Stomach smooth muscle (tissue), 2 donors: ENCODE measurements around the gene NOA1.
"Not testable (repeated sequence)": the region's sequence is repeated elsewhere in the genome, so short reads cannot be mapped to it uniquely, and the experiment has no call there.

ENCODE experiments used
- H3K27ac ChIP-seq: one replicate; pipeline ENCODE4 v1.7.0; 2013; ENCODE audit warnings: mild to moderate bottlenecking, low read length, inconsistent platforms
- H3K27me3 ChIP-seq, 2 donors: one replicate each; pipeline ENCODE4 v1.7.0; 2013; ENCODE audit warnings: low read length in 2 of 2; ENCODE audit not compliant: insufficient read depth in 2 of 2, control insufficient read depth in 1 of 2
- H3K36me3 ChIP-seq, 2 donors: one replicate each; pipeline ENCODE4 v1.7.0; 2013; ENCODE audit warnings: low read length in 2 of 2; ENCODE audit not compliant: control insufficient read depth in 2 of 2, insufficient read depth in 2 of 2
- H3K4me1 ChIP-seq: one replicate; pipeline ENCODE4 v1.7.0; 2013; ENCODE audit warnings: low read length; ENCODE audit not compliant: control insufficient read depth, insufficient read depth
- H3K4me3 ChIP-seq, 2 donors: one replicate each; pipeline ENCODE4 v1.7.0; 2013; ENCODE audit warnings: low read length in 2 of 2
- H3K9ac ChIP-seq, 2 donors: one replicate each; pipeline ENCODE4 v1.7.0; 2013; ENCODE audit warnings: low read length in 2 of 2, mild to moderate bottlenecking in 1 of 2
- H3K9me3 ChIP-seq, 2 donors: one replicate each; pipeline ENCODE4 v1.7.0; 2013; ENCODE audit warnings: low read length in 2 of 2; ENCODE audit not compliant: control insufficient read depth in 2 of 2
- donor health status: healthy.
- donor health status: Pancreatic carcinoma.

NOA1 gene

DNA sequence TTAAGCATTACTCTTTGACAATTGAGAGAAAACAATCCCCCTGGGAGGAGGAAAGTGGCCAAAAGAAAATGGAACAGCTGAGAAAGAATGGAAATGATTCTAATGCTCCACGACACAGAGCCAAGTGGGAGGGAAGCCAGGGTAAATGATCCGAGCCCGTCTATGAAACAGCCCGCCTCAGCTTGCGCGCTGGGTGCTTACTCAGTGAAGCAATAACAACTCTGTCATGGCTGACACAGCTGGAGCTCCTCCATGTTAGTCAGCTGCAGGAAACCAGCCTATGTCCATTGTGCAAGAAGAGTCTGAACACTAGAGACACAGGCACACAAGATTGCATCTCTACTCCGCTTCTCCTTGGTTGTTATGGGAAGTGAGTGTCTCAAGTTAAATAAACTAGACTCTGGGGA, 19.3 kb downstream of the NOA1 start:
- H3K9ac ChIP-seq: peak overlapping the region in 1 of 2 donors; percentile 35
- H3K9me3 ChIP-seq: no peaks in the 10 kb centered on the region
- peaks cover 3 to 4% of the 10 kb centered on the region in 2 donors for H3K36me3 ChIP-seq
- H3K27ac ChIP-seq: no peak overlapping the region
- peak overlapping the region in 1 of 2 donors; percentile 50 for H3K4me3 ChIP-seq
- no peaks in the 10 kb centered on the region for H3K27me3 ChIP-seq
- no peaks in the 10 kb centered on the region for H3K4me1 ChIP-seq

DNA sequence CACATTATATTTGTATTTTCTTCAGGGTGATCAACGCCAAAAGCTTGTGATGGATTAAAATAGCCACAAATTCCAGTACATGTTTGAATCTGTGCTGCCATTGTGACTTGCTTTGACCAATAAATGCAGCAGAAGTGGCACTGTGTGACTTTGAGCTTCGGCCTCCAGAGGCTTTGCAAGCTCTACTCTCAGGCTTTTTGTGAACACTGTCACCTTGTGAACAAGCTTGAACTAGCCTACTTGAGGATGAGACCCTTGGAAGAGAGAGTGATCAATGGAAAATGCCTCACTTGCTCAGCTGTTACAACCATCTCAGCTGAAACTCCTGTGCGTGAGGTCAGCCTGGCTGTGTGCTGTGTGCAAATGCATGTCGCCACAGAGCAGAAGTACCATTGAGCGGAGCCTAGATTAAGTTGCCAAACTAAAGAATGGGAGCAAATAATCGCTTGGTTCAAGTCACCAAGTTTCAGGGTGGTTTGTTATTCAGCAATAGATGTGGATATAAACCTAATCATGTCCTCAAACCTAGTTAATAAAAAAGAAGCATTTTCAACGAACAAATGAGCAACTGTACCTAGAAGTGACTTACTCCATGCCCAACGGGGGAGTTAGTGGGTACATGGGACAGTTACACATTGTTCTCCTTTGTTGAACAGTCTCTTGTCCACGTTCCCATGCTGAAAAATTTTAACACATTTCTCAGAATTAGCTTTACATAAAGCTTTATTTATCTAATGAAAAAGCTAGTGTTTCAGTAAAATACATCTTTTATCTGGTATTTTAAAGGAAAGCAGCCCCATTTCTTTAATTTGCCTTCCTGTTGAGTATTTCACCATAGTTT, 23.5 kb downstream of the NOA1 start:
- no peak overlapping the region for H3K9ac ChIP-seq
- no peaks in the 10 kb centered on the region for H3K4me1 ChIP-seq
- H3K36me3 ChIP-seq: no peaks in the 10 kb centered on the region
- H3K27ac ChIP-seq: no peak overlapping the region
- H3K9me3 ChIP-seq: no peaks in the 10 kb centered on the region
- H3K4me3 ChIP-seq: no peak overlapping the region
- no peaks in the 10 kb centered on the region for H3K27me3 ChIP-seq

DNA sequence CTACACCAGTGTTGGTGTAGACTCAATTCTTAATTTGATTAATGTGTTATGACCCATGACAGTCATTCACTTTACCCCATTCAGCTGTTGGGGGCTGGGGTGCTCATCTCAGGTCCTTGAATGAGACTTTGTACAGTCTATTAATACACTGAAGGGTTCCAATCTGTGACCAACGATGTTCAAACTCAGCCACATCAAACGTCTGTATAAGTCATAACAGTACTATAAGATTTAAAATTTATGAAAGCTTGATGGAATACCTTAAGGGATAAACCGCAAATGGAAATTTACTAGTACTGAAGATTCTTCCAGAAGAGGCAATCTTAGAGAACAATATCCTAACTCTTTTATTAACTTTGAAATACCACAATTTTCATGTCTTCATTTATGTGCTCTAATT, 36.0 kb downstream of the NOA1 start:
- no peak overlapping the region for H3K9ac ChIP-seq
- H3K36me3 ChIP-seq: peaks cover 0 to 6% of the 10 kb centered on the region in 2 donors
- H3K4me1 ChIP-seq: no peaks in the 10 kb centered on the region
- no peak overlapping the region for H3K4me3 ChIP-seq
- no peaks in the 10 kb centered on the region for H3K27me3 ChIP-seq
- no peak overlapping the region for H3K27ac ChIP-seq
- H3K9me3 ChIP-seq: no peaks in the 10 kb centered on the region

DNA sequence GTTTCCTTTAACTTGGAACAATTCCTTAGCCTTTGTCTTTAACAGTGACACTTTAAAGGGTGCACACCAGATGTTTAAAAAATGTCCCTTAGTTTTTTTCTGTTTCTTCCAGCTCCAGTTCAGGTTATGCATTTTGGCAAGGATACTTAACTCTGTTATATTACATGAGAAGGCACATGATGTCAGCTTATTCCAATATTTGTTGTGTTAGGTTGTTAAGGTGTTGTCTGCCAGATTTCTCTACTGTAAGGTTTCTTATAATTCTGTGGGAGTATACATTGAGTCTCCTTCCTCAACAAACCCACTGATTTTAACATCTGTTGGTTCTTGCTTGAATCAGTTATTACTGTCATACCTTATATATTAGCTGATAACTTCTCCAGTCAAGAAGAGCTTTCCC, 36.4 kb downstream of the NOA1 start:
- no peak overlapping the region for H3K4me3 ChIP-seq
- H3K36me3 ChIP-seq: peaks cover 0 to 6% of the 10 kb centered on the region in 2 donors
- no peak overlapping the region for H3K9ac ChIP-seq
- no peaks in the 10 kb centered on the region for H3K4me1 ChIP-seq
- H3K27ac ChIP-seq: no peak overlapping the region
- H3K27me3 ChIP-seq: no peaks in the 10 kb centered on the region
- H3K9me3 ChIP-seq: no peaks in the 10 kb centered on the region

DNA sequence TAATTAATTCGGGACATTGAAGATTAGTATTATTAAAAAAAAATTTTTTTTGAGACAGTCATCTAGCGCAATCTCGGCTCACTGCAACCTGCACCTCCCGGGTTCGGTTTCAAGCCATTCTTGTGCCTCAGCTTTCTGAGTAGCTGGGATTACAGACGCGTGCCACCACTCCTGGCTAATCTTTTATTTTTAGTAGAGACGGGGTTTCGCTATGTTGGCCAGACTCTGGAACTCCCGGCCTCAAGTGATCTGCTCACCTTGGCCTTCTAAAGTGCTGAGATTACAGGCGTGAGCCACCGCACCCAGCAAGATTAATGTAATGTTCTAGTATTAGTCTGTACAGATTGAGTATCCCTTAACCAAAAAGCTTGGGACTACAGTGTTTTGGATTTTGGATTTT, 37.0 kb downstream of the NOA1 start:
- no peak overlapping the region for H3K27ac ChIP-seq

DNA sequence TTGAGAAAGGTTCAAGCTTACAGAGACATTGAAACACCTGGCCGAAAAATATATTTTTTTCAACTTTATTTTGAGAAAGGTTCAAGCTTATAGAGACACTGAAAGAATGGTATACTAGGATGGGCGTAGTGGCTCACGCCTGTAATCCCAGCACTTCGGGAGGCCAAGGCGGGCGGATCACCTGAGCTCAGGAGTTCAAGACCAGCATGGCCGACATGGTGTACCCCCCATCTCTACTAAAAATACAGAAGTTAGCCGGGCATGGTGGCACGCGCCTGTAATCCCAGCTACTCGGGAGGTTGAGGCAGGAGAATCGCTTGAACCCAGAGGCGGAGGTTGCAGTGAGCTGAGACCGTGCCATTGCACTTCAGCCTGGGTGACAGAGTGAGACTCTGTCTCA, 37.6 kb downstream of the NOA1 start:
- not testable (repeated sequence) for H3K27ac ChIP-seq, H3K27me3 ChIP-seq, H3K9ac ChIP-seq, H3K4me3 ChIP-seq, H3K9me3 ChIP-seq, H3K4me1 ChIP-seq, H3K36me3 ChIP-seq

More for the DNA sequence above, 37.0 kb downstream of the NOA1 start:
- H3K27me3 ChIP-seq: no peaks in the 10 kb centered on the region
- H3K9me3 ChIP-seq: no peaks in the 10 kb centered on the region
- no peak overlapping the region for H3K4me3 ChIP-seq
- H3K9ac ChIP-seq: no peak overlapping the region
- H3K4me1 ChIP-seq: no peaks in the 10 kb centered on the region
- H3K36me3 ChIP-seq: peaks cover 0 to 6% of the 10 kb centered on the region in 2 donors

DNA sequence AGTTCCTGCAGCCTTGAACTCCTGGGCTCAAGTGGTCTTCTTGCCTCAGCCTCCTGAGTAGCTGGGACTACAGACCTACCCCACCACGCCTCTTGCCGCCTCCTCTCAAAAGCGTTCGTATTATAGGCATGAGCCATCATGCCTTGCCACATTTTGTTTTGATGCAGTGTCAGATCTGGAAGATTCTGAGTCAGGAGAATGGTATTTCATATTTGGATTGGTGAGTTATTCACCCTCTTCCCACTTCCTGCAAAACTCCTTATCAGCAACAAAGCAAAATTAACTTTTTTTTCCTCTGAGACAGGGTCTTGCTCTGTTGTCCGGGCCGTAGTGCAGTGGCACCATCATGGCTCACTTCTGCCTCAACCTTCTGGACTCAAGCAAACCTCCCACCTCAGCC, 40.1 kb downstream of the NOA1 start:
- no peaks in the 10 kb centered on the region for H3K27me3 ChIP-seq
- no peaks in the 10 kb centered on the region for H3K4me1 ChIP-seq
- peaks cover 0 to 6% of the 10 kb centered on the region in 2 donors for H3K36me3 ChIP-seq
- H3K27ac ChIP-seq: no peak overlapping the region
- no peaks in the 10 kb centered on the region for H3K9me3 ChIP-seq
- H3K4me3 ChIP-seq: no peak overlapping the region
- H3K9ac ChIP-seq: no peak overlapping the region

DNA sequence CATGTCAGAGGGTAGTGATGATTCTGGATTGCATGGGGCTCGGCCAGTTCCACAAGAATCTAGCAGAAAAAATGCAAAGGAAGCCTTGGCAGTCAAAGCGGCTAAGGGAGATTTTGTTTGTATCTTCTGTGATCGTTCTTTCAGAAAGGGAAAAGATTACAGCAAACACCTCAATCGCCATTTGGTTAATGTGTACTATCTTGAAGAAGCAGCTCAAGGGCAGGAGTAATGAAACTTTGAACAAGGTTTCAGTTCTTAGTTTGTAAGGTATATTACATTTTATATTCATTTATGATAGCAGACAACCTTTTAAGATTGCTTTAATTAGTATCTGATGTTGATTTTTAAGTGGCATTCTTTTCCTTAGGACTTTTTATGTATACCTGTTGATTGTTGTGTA, 45.5 kb downstream of the NOA1 start:
- no peaks in the 10 kb centered on the region for H3K9me3 ChIP-seq
- no peak overlapping the region for H3K4me3 ChIP-seq
- no peak overlapping the region for H3K27ac ChIP-seq
- no peaks in the 10 kb centered on the region for H3K27me3 ChIP-seq
- peaks cover 14 to 25% of the 10 kb centered on the region in 2 donors for H3K36me3 ChIP-seq
- no peak overlapping the region for H3K9ac ChIP-seq
- H3K4me1 ChIP-seq: no peaks in the 10 kb centered on the region

DNA sequence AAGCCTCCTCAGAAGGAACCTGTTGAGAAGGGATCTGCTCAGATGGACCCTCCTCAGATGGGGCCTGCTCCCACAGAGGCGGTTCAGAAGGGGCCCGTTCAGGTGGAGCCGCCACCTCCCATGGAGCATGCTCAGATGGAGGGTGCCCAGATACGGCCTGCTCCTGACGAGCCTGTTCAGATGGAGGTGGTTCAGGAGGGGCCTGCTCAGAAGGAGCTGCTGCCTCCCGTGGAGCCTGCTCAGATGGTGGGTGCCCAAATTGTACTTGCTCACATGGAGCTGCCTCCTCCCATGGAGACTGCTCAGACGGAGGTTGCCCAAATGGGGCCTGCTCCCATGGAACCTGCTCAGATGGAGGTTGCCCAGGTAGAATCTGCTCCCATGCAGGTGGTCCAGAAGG, 46.8 kb downstream of the NOA1 start:
- Histone ChIP-seq H3K36me3 (peaks cover 14 to 25% of the 10 kb centered on the region in 2 donors), H3K9me3 (no peaks in the 10 kb centered on the region), H3K4me1 (no peaks in the 10 kb centered on the region), H3K9ac (no peak overlapping the region), H3K4me3 (no peak overlapping the region), H3K27ac (no peak overlapping the region), H3K27me3 (no peaks in the 10 kb centered on the region)

DNA sequence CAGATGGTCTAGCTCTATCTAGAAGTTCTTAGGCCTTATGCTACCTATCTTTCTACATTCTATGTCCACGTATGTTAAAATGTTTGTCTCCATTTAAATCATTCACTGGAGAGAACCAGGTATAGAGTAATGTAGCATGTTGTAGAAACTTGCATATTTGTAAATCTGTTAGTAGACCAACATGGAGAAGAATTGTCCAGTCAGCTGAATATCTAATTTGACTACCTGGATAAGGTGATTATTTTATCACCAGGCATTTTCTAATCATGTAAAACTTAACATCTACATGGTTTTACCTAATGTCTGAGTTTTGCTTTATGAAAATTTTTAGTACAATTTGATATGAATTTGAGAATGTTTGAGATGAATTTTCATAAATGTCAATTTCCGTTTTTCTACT, 50.2 kb downstream of the NOA1 start:
- Histone ChIP-seq H3K9me3 (no peaks in the 10 kb centered on the region), H3K27ac (no peak overlapping the region), H3K36me3 (peaks cover 14 to 37% of the 10 kb centered on the region in 2 donors), H3K4me3 (no peak overlapping the region), H3K4me1 (no peaks in the 10 kb centered on the region), H3K27me3 (no peaks in the 10 kb centered on the region), H3K9ac (no peak overlapping the region)

DNA sequence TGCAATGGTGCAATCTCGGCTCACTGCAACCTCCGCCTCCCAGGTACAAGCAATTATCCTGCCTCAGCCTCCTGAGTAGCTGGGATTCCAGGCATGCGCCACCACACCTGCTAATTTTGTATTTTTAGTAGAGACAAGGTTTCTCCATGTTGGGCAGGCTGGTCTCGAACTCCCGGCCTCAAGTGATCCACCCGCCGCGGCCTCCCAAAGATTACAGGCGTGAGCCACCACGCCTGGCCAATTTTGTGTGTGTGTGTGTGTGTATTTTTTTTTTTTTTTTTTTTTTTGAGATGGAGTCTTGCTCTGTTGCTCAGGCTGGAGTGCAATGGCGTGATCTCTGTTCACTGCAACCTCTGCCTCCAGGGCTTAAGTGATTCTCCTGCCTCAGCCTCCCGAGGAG, 62.4 kb downstream of the NOA1 start:
- H3K36me3 ChIP-seq, H3K4me3 ChIP-seq, H3K9me3 ChIP-seq, H3K27me3 ChIP-seq, H3K4me1 ChIP-seq, H3K9ac ChIP-seq, H3K27ac ChIP-seq: not testable (repeated sequence)
